Sigmoid colon (tissue), 3 donors: ENCODE results near the gene COX6A2.

Experiments used
- POLR2A ChIP-seq, 2 donors: fragments of 450-650 bp; IDR thresholded peaks; one replicate each; pipeline ENCODE4 v1.6.1; 2016; ENCODE audit warnings: antibody characterized with exemption in 2 of 2, mild to moderate bottlenecking in 2 of 2, moderate library complexity in 2 of 2
- TF ChIP-seq, protein P1 (sequence below), 4 experiments: fragments of 450-650 bp in 3 of 4; fragments of 200-600 bp in 1 of 4; IDR thresholded peaks; one replicate each; pipeline ENCODE4 v1.5.1; 2016 to 2019; ENCODE audit warnings: antibody characterized with exemption in 4 of 4, mild to moderate bottlenecking in 3 of 4, moderate library complexity in 2 of 4

GRCh38 chr16:31429314-31429713 is 1.2 kb upstream of the COX6A2 start:
- TF ChIP-seq, protein P1, sequence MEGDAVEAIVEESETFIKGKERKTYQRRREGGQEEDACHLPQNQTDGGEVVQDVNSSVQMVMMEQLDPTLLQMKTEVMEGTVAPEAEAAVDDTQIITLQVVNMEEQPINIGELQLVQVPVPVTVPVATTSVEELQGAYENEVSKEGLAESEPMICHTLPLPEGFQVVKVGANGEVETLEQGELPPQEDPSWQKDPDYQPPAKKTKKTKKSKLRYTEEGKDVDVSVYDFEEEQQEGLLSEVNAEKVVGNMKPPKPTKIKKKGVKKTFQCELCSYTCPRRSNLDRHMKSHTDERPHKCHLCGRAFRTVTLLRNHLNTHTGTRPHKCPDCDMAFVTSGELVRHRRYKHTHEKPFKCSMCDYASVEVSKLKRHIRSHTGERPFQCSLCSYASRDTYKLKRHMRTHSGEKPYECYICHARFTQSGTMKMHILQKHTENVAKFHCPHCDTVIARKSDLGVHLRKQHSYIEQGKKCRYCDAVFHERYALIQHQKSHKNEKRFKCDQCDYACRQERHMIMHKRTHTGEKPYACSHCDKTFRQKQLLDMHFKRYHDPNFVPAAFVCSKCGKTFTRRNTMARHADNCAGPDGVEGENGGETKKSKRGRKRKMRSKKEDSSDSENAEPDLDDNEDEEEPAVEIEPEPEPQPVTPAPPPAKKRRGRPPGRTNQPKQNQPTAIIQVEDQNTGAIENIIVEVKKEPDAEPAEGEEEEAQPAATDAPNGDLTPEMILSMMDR (IDR thresholded peaks at IDR 0.05): no peak
- no peak for TF ChIP-seq POLR2A (IDR thresholded peaks at IDR 0.05)
